Neuronal stem cell (in vitro differentiated cells): ENCODE data around the gene DIP2C.

ENCODE experiments used
- DNase-seq: peaks from one replicate; pipeline ENCODE4 v3.0.0-alpha.2; 2013; ENCODE audit warnings: low spot score
- H2AFZ ChIP-seq: one replicate; pipeline ENCODE4 v1.6.1; 2013; ENCODE audit warnings: mild to moderate bottlenecking, low read length, inconsistent platforms
- H2AK5ac ChIP-seq: 2 replicates; pipeline ENCODE4 v1.6.1; 2013; ENCODE audit warnings: low read depth, mild to moderate bottlenecking, inconsistent platforms, low read length, moderate library complexity, mixed read lengths
- H2BK120ac ChIP-seq: 2 replicates; pipeline ENCODE4 v1.6.1; 2013; ENCODE audit warnings: low read depth, mild to moderate bottlenecking, inconsistent platforms, low read length, moderate library complexity, mixed read lengths
- H2BK12ac ChIP-seq: one replicate; pipeline ENCODE4 v1.6.1; 2013; ENCODE audit warnings: low read length, inconsistent platforms
- H2BK15ac ChIP-seq: 2 replicates; pipeline ENCODE4 v1.6.1; 2013; ENCODE audit warnings: mild to moderate bottlenecking, low read length, inconsistent platforms, mixed read lengths
- H2BK5ac ChIP-seq: one replicate; pipeline ENCODE4 v1.6.1; 2013; ENCODE audit warnings: inconsistent platforms, mild to moderate bottlenecking, low read length, moderate library complexity
- H3K14ac ChIP-seq: one replicate; pipeline ENCODE4 v1.6.1; 2013; ENCODE audit warnings: low read length, inconsistent platforms
- H3K18ac ChIP-seq: 2 replicates; pipeline ENCODE4 v1.6.1; 2013; ENCODE audit warnings: low read length, inconsistent platforms
- H3K23ac ChIP-seq: 2 replicates; pipeline ENCODE4 v1.6.1; 2013; ENCODE audit warnings: low read depth, mild to moderate bottlenecking, mixed read lengths, low read length, inconsistent platforms; ENCODE audit not compliant: poor library complexity
- H3K27ac ChIP-seq: replicated peaks from 3 replicates; pipeline ENCODE4 v1.5.1; 2013; ENCODE audit warnings: low read length, inconsistent platforms
- H3K27me3 ChIP-seq, 3 experiments: 2 replicates each; pipeline ENCODE4 v1.6.1; 2013; ENCODE audit warnings: low read length in 3 of 3, mild to moderate bottlenecking in 2 of 3, inconsistent platforms in 1 of 3, low read depth in 1 of 3, mixed read lengths in 1 of 3, moderate library complexity in 1 of 3; ENCODE audit not compliant: control insufficient read depth in 3 of 3, insufficient read depth in 3 of 3
- H3K36me3 ChIP-seq, 2 donors: replicated peaks in 1 of 2; 2 replicates each; pipeline ENCODE4 v1.6.1; 2013; ENCODE audit warnings: low read length in 2 of 2; ENCODE audit not compliant: control insufficient read depth in 2 of 2, insufficient read depth in 2 of 2
- H3K4ac ChIP-seq: 2 replicates; pipeline ENCODE4 v1.6.1; 2013; ENCODE audit warnings: inconsistent platforms, mild to moderate bottlenecking, low read length, moderate library complexity
- H3K4me1 ChIP-seq, 2 donors: 1 replicate in 1 of 2; 2 replicates in 1 of 2; pipeline ENCODE4 v1.6.1; 2013; ENCODE audit warnings: low read length in 2 of 2, low read depth in 1 of 2; ENCODE audit not compliant: control insufficient read depth in 2 of 2, insufficient read depth in 1 of 2
- H3K4me2 ChIP-seq: one replicate; pipeline ENCODE4 v1.6.1; 2013; ENCODE audit warnings: mild to moderate bottlenecking, low read length, inconsistent platforms; ENCODE audit not compliant: insufficient read depth, poor library complexity, severe bottlenecking
- H3K4me3 ChIP-seq, 2 donors: 2 replicates each; pipeline ENCODE4 v1.5.1; 2013; ENCODE audit warnings: low read length in 2 of 2, mild to moderate bottlenecking in 2 of 2, inconsistent platforms in 1 of 2, moderate library complexity in 1 of 2
- H3K79me1 ChIP-seq: one replicate; pipeline ENCODE4 v1.6.1; 2013; ENCODE audit warnings: low read depth, mild to moderate bottlenecking, inconsistent platforms, low read length, moderate library complexity
- H3K9ac ChIP-seq: one replicate; pipeline ENCODE4 v1.6.1; 2013; ENCODE audit warnings: mild to moderate bottlenecking, low read depth, low read length, inconsistent platforms; ENCODE audit not compliant: poor library complexity
- H3K9me3 ChIP-seq, 2 donors: replicated peaks in 1 of 2; 2 replicates each; pipeline versions ENCODE3 to v1.6.1; 2013; ENCODE audit warnings: low read length in 2 of 2, mild to moderate bottlenecking in 2 of 2, inconsistent platforms in 1 of 2, low read depth in 1 of 2, mixed read lengths in 1 of 2, moderate library complexity in 1 of 2; ENCODE audit not compliant: control insufficient read depth in 2 of 2, insufficient read depth in 1 of 2
- H4K8ac ChIP-seq: one replicate; pipeline ENCODE4 v1.6.1; 2013; ENCODE audit warnings: low read depth, mild to moderate bottlenecking, inconsistent platforms, low read length, moderate library complexity
- H4K91ac ChIP-seq: one replicate; pipeline ENCODE4 v1.6.1; 2013; ENCODE audit warnings: low read length, low read depth, mild to moderate bottlenecking, inconsistent platforms; ENCODE audit not compliant: poor library complexity
- WGBS, 2 donors: extraction: QIAGEN DNeasy Blood & Tissue Kit; methylation state at CpG; one replicate each; pipeline ENCODE4 v1.1.7; 2013; ENCODE audit warnings: missing lambda C conversion rate in 2 of 2, mixed read lengths in 1 of 2; ENCODE audit not compliant: insufficient read length in 2 of 2, insufficient replicate concordance in 1 of 2; ENCODE audit errors: extremely low coverage in 2 of 2; 5-methylcytosine and 5-hydroxymethylcytosine counted together

DIP2C gene

GRCh38 chr10:687583-688311 is 1.7 kb downstream of the DIP2C start:
- DNase-seq = no peak
- H2BK5ac ChIP-seq = no peak overlapping the region
- no peak overlapping the region for H2AK5ac ChIP-seq
- no peak overlapping the region for H2BK12ac ChIP-seq
- H3K9ac ChIP-seq = peak overlapping the region; percentile 65
- H3K27me3 ChIP-seq = peaks cover 0 to 9% (median 0%) of the 10 kb centered on the region in 3 experiments
- H3K18ac ChIP-seq = peak overlapping the region; percentile 12
- H4K91ac ChIP-seq = no peak overlapping the region
- H3K27ac ChIP-seq = no peak overlapping the region
- no peak overlapping the region for H2BK15ac ChIP-seq
- peaks cover 0 to 4% of the 10 kb centered on the region in 2 donors for H3K9me3 ChIP-seq
- H3K79me1 ChIP-seq = peaks cover 12% of the 10 kb centered on the region
- H3K14ac ChIP-seq = no peak overlapping the region
- H2AFZ ChIP-seq = no peak overlapping the region
- peak overlapping the region; percentile 84 for H3K4me2 ChIP-seq
- no peak overlapping the region for H3K4ac ChIP-seq
- H2BK120ac ChIP-seq = no peak overlapping the region
- H3K36me3 ChIP-seq = peaks cover 7 to 8% of the 10 kb centered on the region in 2 donors
- no CpG with 5 or more reads among the region's 21 CpGs for WGBS, 2 donors
- peaks cover 13 to 23% of the 10 kb centered on the region in 2 donors for H3K4me1 ChIP-seq
- peak overlapping the region; percentile 40 for H3K23ac ChIP-seq
- peak overlapping the region; percentile 5 for H4K8ac ChIP-seq
- peak overlapping the region; percentile 41 to 77 for H3K4me3 ChIP-seq

GRCh38 chr10:686155-686931 is 3.1 kb downstream of the DIP2C start:
- Histone ChIP-seq H3K36me3 (peaks cover 8 to 16% of the 10 kb centered on the region in 2 donors), H2BK120ac (no peak overlapping the region), H3K4me2 (no peak overlapping the region), H3K18ac (peak overlapping the region; percentile 49), H3K79me1 (peaks cover 17% of the 10 kb centered on the region), H3K9me3 (peaks cover 7 to 8% of the 10 kb centered on the region in 2 donors), H4K91ac (peak overlapping the region; percentile 74), H3K9ac (peak overlapping the region; percentile 85), H3K14ac (no peak overlapping the region), H4K8ac (no peak overlapping the region), H3K4me1 (peaks cover 13 to 23% of the 10 kb centered on the region in 2 donors), H3K27me3 (peaks cover 0 to 7% (median 0%) of the 10 kb centered on the region in 3 experiments), H2AFZ (no peak overlapping the region), H2BK12ac (no peak overlapping the region), H3K23ac (peak overlapping the region; percentile 16), H2BK15ac (no peak overlapping the region), H3K4ac (no peak overlapping the region), H3K27ac (no peak overlapping the region), H2AK5ac (peak overlapping the region; percentile 60), H2BK5ac (no peak overlapping the region), H3K4me3 (peak overlapping the region in 1 of 2 donors; percentile 16)
- no peak for DNase-seq
- WGBS, 2 donors = no CpG with 5 or more reads among the region's 19 CpGs

GRCh38 chr10:685613-686012 is 3.9 kb downstream of the DIP2C start:
- no peak overlapping the region for H2BK12ac ChIP-seq
- no peak overlapping the region for H3K14ac ChIP-seq
- H2AFZ ChIP-seq = no peak overlapping the region
- H3K27me3 ChIP-seq = peaks cover 0 to 3% (median 0%) of the 10 kb centered on the region in 3 experiments
- peaks cover 23% of the 10 kb centered on the region for H3K79me1 ChIP-seq
- H2BK5ac ChIP-seq = no peak overlapping the region
- no peak overlapping the region for H2BK120ac ChIP-seq
- no peak overlapping the region for H4K91ac ChIP-seq
- H3K18ac ChIP-seq = no peak overlapping the region
- H3K4me3 ChIP-seq = no peak overlapping the region
- WGBS, 2 donors = no CpG with 5 or more reads among the region's 7 CpGs
- no peak overlapping the region for H4K8ac ChIP-seq
- no peak overlapping the region for H2BK15ac ChIP-seq
- no peak overlapping the region for H3K27ac ChIP-seq
- H3K9ac ChIP-seq = no peak overlapping the region
- peaks cover 7 to 9% of the 10 kb centered on the region in 2 donors for H3K9me3 ChIP-seq
- DNase-seq = no peak
- no peak overlapping the region for H2AK5ac ChIP-seq
- H3K4me2 ChIP-seq = no peak overlapping the region
- H3K23ac ChIP-seq = no peak overlapping the region
- H3K4me1 ChIP-seq = peaks cover 11 to 23% of the 10 kb centered on the region in 2 donors
- H3K4ac ChIP-seq = no peak overlapping the region
- H3K36me3 ChIP-seq = peaks cover 8 to 16% of the 10 kb centered on the region in 2 donors
